Coronary artery (tissue), 2 donors: ENCODE data around the gene PDE8A.
"Not testable (repeated sequence)": the region's sequence is repeated elsewhere in the genome, so short reads cannot be mapped to it uniquely, and the experiment has no call there.

ENCODE experiments used
- DNase-seq: peaks from one replicate; pipeline ENCODE4 v3.0.0-alpha.2; 2017; ENCODE audit warnings: low spot score
- H3K27ac ChIP-seq, 2 donors: fragments of 200-600 bp; sonication (generic); one replicate each; pipeline ENCODE4 v1.5.1; 2016 to 2019
- H3K4me3 ChIP-seq: fragments of 200-600 bp; sonication (generic); 2 replicates; pipeline ENCODE4 v1.5.1; 2016; ENCODE audit warnings: mild to moderate bottlenecking, moderate library complexity
- CTCF ChIP-seq: fragments of 200-600 bp; sonication (generic); IDR thresholded peaks from one replicate; pipeline ENCODE4 v1.5.1; 2019; ENCODE audit warnings: antibody characterized with exemption

PDE8A gene

GRCh38 chr15:84991014-84991712 lies 9.5 kb downstream of the PDE8A start:
- no peak for DNase-seq
- Histone ChIP-seq H3K27ac (no peak overlapping the region), H3K4me3 (no peak overlapping the region)
- TF ChIP-seq CTCF, result no peak

GRCh38 chr15:84992157-84992944 lies 10.7 kb downstream of the PDE8A start:
- peak overlapping the region in 1 of 2 donors; percentile 38 for H3K27ac ChIP-seq
- no peak for DNase-seq
- TF ChIP-seq CTCF, result no peak
- peak overlapping the region; percentile 18 for H3K4me3 ChIP-seq

- H3K4me3 ChIP-seq, result no peak overlapping the region
- DNase-seq, result no peak
- TF ChIP-seq CTCF, result no peak
- no peak overlapping the region for H3K27ac ChIP-seq
Observed at GRCh38 chr15:84996055-84996454, 14.4 kb downstream of the PDE8A start.

GRCh38 chr15:84996714-84997113 lies 15.1 kb downstream of the PDE8A start:
- H3K27ac ChIP-seq, DNase-seq, H3K4me3 ChIP-seq: not testable (repeated sequence)

GRCh38 chr15:84997214-84997613 lies 15.6 kb downstream of the PDE8A start:
- H3K27ac ChIP-seq, H3K4me3 ChIP-seq, DNase-seq: not testable (repeated sequence)

GRCh38 chr15:85000189-85000864 lies 18.7 kb downstream of the PDE8A start:
- Histone ChIP-seq H3K4me3 (no peak overlapping the region), H3K27ac (peak overlapping the region in 1 of 2 donors; percentile 16)
- TF ChIP-seq CTCF, result no peak
- DNase-seq, result no peak

- Histone ChIP-seq H3K4me3 (no peak overlapping the region), H3K27ac (no peak overlapping the region)
- no peak for DNase-seq
- TF ChIP-seq CTCF, result no peak
Observed at GRCh38 chr15:85000937-85001336, 19.3 kb downstream of the PDE8A start.
